Tibial nerve (tissue), 3 donors: ENCODE results near the gene SSR3.

Experiments used
- CTCF ChIP-seq, 5 experiments: fragments of 200-600 bp in 3 of 5; fragments of 450-650 bp in 2 of 5; sonication (generic) in 3 of 5; IDR thresholded peaks; one replicate each; pipeline ENCODE4 v1.5.1; 2016 to 2019; ENCODE audit warnings: antibody characterized with exemption in 5 of 5, mild to moderate bottlenecking in 3 of 5, moderate library complexity in 2 of 5
- POLR2A ChIP-seq, 2 donors: fragments of 450-650 bp; IDR thresholded peaks; one replicate each; pipeline ENCODE4 v1.6.1; 2017; ENCODE audit warnings: antibody characterized with exemption in 2 of 2, mild to moderate bottlenecking in 2 of 2, moderate library complexity in 2 of 2

GRCh38 chr3:156516284-156516683 is 38.6 kb downstream of the SSR3 start:
- no peak for TF ChIP-seq CTCF (IDR thresholded peaks at IDR 0.05)
- no peak for TF ChIP-seq POLR2A (IDR thresholded peaks at IDR 0.05)
